DND-41 (cell line): ENCODE measurements around the gene SLC7A7.
"Not testable (repeated sequence)": the region's sequence is repeated elsewhere in the genome, so short reads cannot be mapped to it uniquely, and the experiment has no call there.

Source experiments
- CTCF ChIP-seq: IDR thresholded peaks from 2 replicates; pipeline ENCODE4 v1.5.1; 2012; ENCODE audit warnings: borderline replicate concordance, low read length, moderate library complexity, mild to moderate bottlenecking; ENCODE audit not compliant: poor library complexity, severe bottlenecking; ENCODE audit errors: extremely low read depth
- EZH2 ChIP-seq: IDR thresholded peaks from 3 replicates; pipeline ENCODE4 v1.6.1; 2012; ENCODE audit warnings: borderline replicate concordance, low read depth, mild to moderate bottlenecking, moderate library complexity, low read length, inconsistent platforms; ENCODE audit not compliant: severe bottlenecking

- not testable (repeated sequence) for TF ChIP-seq CTCF, EZH2
Measured at GRCh38 chr14:22757972-22758650, 57.1 kb downstream of the SLC7A7 start.
